HepG2 (cell line): ENCODE measurements around the gene ACAP2.

Experiments used
- EP300 ChIP-seq, 3 experiments: sonication (generic) in 1 of 3; formaldehyde crosslinking in 1 of 3; IDR thresholded peaks; 2 replicates each; pipeline versions ENCODE4 v1.5.1 to v1.6.1; 2011 to 2020; ENCODE audit warnings: low read depth in 2 of 3, low read length in 2 of 3, borderline replicate concordance in 1 of 3, improper control_type of control experiment in 1 of 3, mild to moderate bottlenecking in 1 of 3, missing genetic modification reagents in 1 of 3, moderate library complexity in 1 of 3
- HNRNPH1 ChIP-seq: fragments of 200-400 bp; formaldehyde crosslinking; optimal IDR thresholded peaks from 2 replicates; pipeline ENCODE3; 2017; ENCODE audit warnings: mild to moderate bottlenecking, low read depth, low read length
- PHF21A ChIP-seq: sonication (generic); formaldehyde crosslinking; IDR thresholded peaks from 2 replicates; pipeline ENCODE4 v1.5.0; 2020; ENCODE audit warnings: mild to moderate bottlenecking, missing genetic modification reagents
- TBP ChIP-seq: sonication (generic); formaldehyde crosslinking; IDR thresholded peaks from 2 replicates; pipeline ENCODE4 v1.5.0; 2020; ENCODE audit warnings: missing genetic modification reagents
- ZNF724P ChIP-seq: sonication (generic); formaldehyde crosslinking; IDR thresholded peaks from 2 replicates; pipeline ENCODE4 v1.8.0; 2022; ENCODE audit warnings: missing genetic modification reagents, borderline replicate concordance

DNA sequence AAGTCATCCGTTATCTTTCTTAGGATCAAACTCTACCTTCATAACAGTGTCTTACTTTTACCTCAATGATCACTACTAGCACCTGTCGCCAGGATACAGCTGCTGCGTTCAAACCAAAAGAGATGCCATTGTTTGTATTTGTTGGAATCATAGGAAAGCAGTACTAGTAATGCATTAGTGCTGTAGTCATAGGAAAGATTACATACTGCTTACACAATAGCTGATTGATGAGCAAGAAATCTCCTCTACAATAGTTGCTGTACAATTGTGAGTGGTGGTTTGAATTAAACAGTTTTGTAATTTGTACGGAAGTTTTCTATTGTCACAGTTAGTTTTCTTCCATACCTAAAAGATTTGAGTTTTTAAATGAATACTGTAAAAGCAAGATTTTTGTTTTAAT, 21.4 kb downstream of the ACAP2 start:
- TF ChIP-seq PHF21A (no peak), EP300 (IDR thresholded peaks at IDR 0.05; ENCODE audit: low read depth in 2 of 2, low read length in 2 of 2) (no peak), EP300 (CRISPR knock-in tag; IDR thresholded peaks at IDR 0.05; ENCODE audit: borderline replicate concordance) (no peak), HNRNPH1 (no peak), ZNF724P (no peak), TBP (no peak)
